ENCODE data around the gene UPP1.

The UPP1 gene

DNA sequence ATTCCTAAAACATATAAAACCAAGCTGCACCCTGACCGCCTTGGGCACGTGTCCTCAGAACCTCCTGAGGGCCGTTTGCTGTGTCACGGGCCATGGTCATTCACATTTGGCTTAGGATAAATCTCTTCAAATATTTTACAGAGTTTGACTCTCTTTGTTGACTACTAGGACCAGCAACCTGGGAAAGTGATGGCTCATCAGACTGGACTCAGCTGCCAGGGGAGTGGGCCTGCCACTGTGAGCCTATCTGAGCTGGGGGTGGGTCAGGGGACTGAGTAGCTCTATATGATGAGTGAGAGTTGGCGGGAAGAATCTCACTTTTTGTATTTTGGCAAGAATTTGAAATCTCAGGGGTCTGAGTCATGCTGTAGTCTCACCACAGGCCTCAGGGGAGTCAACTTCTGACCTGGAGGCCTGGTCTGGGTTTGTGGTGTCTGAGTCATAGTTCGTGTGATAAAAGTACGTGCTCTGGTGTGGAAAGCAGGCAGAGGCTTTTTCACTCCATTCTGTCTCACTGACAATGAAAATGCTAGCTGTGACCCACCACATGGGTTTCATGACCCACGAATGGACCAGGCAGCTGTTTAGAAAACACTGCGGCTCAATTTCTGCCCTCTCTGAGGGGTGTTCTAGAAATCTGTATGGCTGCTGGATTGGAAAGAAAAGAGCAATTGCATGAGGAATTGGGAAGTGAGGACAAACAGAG, 4.2 kb upstream of the UPP1 start:
- in situ Hi-C loops (cut with MboI; ENCODE audit: low pct_unique_long_range_greater_than_20kb, low sequenced_read_pairs, unreplicated experiment): no loop called here
- DNase-seq (ENCODE audit: low spot score): peak; percentile 78
- TF ChIP-seq, protein P1, sequence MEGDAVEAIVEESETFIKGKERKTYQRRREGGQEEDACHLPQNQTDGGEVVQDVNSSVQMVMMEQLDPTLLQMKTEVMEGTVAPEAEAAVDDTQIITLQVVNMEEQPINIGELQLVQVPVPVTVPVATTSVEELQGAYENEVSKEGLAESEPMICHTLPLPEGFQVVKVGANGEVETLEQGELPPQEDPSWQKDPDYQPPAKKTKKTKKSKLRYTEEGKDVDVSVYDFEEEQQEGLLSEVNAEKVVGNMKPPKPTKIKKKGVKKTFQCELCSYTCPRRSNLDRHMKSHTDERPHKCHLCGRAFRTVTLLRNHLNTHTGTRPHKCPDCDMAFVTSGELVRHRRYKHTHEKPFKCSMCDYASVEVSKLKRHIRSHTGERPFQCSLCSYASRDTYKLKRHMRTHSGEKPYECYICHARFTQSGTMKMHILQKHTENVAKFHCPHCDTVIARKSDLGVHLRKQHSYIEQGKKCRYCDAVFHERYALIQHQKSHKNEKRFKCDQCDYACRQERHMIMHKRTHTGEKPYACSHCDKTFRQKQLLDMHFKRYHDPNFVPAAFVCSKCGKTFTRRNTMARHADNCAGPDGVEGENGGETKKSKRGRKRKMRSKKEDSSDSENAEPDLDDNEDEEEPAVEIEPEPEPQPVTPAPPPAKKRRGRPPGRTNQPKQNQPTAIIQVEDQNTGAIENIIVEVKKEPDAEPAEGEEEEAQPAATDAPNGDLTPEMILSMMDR (IDR thresholded peaks at IDR 0.05; ENCODE audit: extremely low read depth, insufficient read depth, missing control alignments): no peak

DNA sequence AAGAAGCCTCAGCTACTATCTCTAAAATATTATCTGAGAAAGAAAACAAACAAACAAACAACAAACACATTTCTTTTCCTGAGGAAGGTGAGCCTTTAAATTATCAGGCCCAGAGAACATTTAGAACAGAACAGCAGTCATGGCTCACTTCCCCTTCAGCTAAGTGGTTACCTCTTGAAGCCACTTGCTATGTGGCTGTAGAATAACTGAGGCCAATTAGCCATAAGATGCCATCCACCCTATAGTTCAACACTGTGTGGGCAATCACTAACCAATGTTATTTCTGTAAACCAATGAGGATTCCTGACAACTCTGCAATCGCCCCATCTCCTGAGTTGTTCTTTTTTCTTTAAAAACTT, 3.7 kb upstream of the UPP1 start:
- in situ Hi-C loops (cut with MboI; ENCODE audit: low pct_unique_long_range_greater_than_20kb, low sequenced_read_pairs, unreplicated experiment): no loop called here
- no peak for DNase-seq (ENCODE audit: low spot score)
- TF ChIP-seq, protein P1 (IDR thresholded peaks at IDR 0.05; ENCODE audit: extremely low read depth, insufficient read depth, missing control alignments): no peak

DNA sequence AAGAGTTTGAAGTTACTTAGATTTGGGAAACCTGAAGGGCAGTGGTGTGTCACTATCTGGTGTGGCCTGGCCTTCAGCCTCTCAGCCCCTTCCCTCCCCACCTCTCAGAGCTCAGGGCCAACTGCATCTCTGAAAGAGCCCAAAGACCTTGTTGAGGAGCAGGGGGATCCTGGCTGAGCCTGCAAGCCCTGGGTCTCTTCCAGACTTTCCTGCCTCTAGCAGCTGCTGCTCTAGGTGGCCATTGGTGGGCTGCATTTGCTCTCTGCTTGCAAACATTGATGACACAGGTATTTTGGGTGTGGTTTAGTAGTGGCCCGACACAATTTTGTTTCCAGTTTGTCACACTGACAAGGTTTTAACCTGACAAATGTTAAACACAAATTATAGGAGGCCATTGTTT, 3.1 kb upstream of the UPP1 start:
- in situ Hi-C loops (cut with MboI; ENCODE audit: low pct_unique_long_range_greater_than_20kb, low sequenced_read_pairs, unreplicated experiment): no loop called here
- DNase-seq (ENCODE audit: low spot score): no peak
- TF ChIP-seq, protein P1 (IDR thresholded peaks at IDR 0.05; ENCODE audit: extremely low read depth, insufficient read depth, missing control alignments): no peak

DNA sequence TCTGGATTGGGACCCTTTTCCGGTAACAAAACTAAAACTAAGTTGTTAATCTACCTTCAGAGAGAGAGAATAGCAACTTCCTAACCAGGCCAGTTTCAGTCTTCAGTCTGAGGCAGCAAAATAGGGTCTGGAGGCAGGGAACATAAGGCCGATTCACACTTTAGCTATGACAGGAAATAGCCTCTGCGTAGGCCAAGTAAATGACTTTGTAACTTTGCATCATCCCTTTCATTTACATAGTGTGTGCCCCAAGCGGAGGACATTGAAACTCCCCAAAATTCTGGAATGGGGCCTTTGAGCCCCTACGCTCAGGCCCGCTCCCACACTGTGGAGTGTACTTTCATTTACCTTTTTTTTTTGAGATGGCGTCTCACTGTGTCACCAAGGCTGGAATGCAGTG, 1.7 kb upstream of the UPP1 start:
- TF ChIP-seq, protein P1 (IDR thresholded peaks at IDR 0.05; ENCODE audit: extremely low read depth, insufficient read depth, missing control alignments): no peak
- in situ Hi-C loops (cut with MboI; ENCODE audit: low pct_unique_long_range_greater_than_20kb, low sequenced_read_pairs, unreplicated experiment): no loop called here
- no peak for DNase-seq (ENCODE audit: low spot score)

- peak; percentile 28 for DNase-seq (ENCODE audit: low spot score)
- TF ChIP-seq, protein P1 (IDR thresholded peaks at IDR 0.05; ENCODE audit: extremely low read depth, insufficient read depth, missing control alignments): no peak
- in situ Hi-C loops (cut with MboI; ENCODE audit: low pct_unique_long_range_greater_than_20kb, low sequenced_read_pairs, unreplicated experiment): no loop called here
Observed at GRCh38 chr7:48088559-48089045, 463 bp upstream of the UPP1 start.

DNA sequence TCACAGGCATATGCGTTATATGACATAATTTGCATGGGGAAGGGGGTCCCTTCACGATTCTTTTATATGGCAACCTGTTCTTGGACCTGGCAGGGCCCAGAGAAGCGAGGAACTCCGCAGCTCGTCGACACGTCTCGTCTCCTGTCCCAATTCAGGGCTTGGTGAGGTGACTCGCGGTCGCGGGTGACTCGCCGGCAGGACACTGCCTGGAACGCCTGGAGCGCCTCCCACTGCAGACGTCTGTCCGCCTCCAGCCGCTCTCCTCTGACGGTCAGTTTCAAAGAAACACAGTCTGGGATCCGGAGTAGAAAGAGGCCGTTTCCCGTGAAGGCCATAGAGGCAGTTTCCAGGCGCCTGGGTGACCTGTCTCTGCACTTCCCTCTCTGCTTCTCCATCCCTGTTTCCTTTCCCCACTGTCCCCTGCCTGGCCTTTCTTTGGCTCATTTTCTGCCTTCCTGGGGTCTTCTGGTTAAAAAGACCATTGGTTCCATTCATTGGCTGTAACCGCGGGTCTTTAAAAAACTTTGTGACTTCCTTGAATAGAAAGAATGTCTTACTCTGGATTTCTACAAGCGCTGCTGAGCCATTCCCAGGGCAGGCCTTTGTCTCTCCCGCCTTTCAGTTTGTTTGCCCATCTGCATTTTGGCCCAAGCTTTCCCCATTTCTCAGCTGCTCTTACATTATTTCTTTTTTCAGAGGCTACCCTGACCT, 1.2 kb downstream of the UPP1 start:
- in situ Hi-C loops (cut with MboI; ENCODE audit: low pct_unique_long_range_greater_than_20kb, low sequenced_read_pairs, unreplicated experiment): no loop called here
- TF ChIP-seq, protein P1 (IDR thresholded peaks at IDR 0.05; ENCODE audit: extremely low read depth, insufficient read depth, missing control alignments): no peak
- no peak for DNase-seq (ENCODE audit: low spot score)

Data from GM13977 (cell line).